Naive B cell (primary cell): Measurements from ENCODE around the gene EN2. TPM values are rescaled to one million over a fixed set of nuclear protein-coding genes. Genes with fewer than 3 reads are reported as not detected.

Experiments used
- ATAC-seq, 2 donors: fragments of 150-1000 bp; cut with Tn5 transposase; 2 replicates each; pipeline ENCODE4 v1.10.0; 2021; ENCODE audit warnings: low read depth in 2 of 2, mild to moderate bottlenecking in 2 of 2, moderate library complexity in 2 of 2
- DNase-seq: peaks from one replicate; pipeline ENCODE4 v3.0.0; 2022
- H3K27ac Mint-ChIP-seq, 6 donors: one replicate each; pipeline ENCODE4 v1.8.0; 2020 to 2022; ENCODE audit warnings: mild to moderate bottlenecking in 6 of 6, mixed read lengths in 6 of 6, moderate library complexity in 5 of 6, inconsistent platforms in 2 of 6
- H3K27me3 Mint-ChIP-seq, 3 donors: one replicate each; pipeline ENCODE4 v1.8.0; 2021 to 2022; ENCODE audit warnings: mixed read lengths in 3 of 3, mild to moderate bottlenecking in 1 of 3
- H3K36me3 Mint-ChIP-seq, 2 donors: one replicate each; pipeline ENCODE4 v1.8.0; 2020 to 2022; ENCODE audit warnings: mixed read lengths in 2 of 2, inconsistent platforms in 1 of 2, mild to moderate bottlenecking in 1 of 2
- H3K4me1 Mint-ChIP-seq, 3 donors: one replicate each; pipeline ENCODE4 v1.8.0; 2020 to 2022; ENCODE audit warnings: mixed read lengths in 3 of 3, inconsistent platforms in 1 of 3, mild to moderate bottlenecking in 1 of 3, moderate library complexity in 1 of 3
- H3K4me3 Mint-ChIP-seq, 8 donors: one replicate each; pipeline ENCODE4 v1.8.0; 2020 to 2022; ENCODE audit warnings: mild to moderate bottlenecking in 8 of 8, mixed read lengths in 8 of 8, moderate library complexity in 8 of 8, inconsistent platforms in 2 of 8
- H3K9me3 Mint-ChIP-seq, 7 donors: one replicate each; pipeline ENCODE4 v1.8.0; 2020 to 2022; ENCODE audit warnings: mixed read lengths in 7 of 7, mild to moderate bottlenecking in 5 of 7, inconsistent platforms in 2 of 7, moderate library complexity in 1 of 7
- polyA plus RNA-seq, 6 donors: library from polyadenylated mRNA; unstranded; fragments of 300-500 nt; fragmentation: Illumina TruSeq; gene quantifications; one replicate each; pipeline ENCODE4 v1.2.3, GENCODE V29; 2021; ENCODE audit warnings: low read depth in 6 of 6

EN2 gene
- polyA plus RNA-seq, 6 donors from 2014 or later = not detected

DNA sequence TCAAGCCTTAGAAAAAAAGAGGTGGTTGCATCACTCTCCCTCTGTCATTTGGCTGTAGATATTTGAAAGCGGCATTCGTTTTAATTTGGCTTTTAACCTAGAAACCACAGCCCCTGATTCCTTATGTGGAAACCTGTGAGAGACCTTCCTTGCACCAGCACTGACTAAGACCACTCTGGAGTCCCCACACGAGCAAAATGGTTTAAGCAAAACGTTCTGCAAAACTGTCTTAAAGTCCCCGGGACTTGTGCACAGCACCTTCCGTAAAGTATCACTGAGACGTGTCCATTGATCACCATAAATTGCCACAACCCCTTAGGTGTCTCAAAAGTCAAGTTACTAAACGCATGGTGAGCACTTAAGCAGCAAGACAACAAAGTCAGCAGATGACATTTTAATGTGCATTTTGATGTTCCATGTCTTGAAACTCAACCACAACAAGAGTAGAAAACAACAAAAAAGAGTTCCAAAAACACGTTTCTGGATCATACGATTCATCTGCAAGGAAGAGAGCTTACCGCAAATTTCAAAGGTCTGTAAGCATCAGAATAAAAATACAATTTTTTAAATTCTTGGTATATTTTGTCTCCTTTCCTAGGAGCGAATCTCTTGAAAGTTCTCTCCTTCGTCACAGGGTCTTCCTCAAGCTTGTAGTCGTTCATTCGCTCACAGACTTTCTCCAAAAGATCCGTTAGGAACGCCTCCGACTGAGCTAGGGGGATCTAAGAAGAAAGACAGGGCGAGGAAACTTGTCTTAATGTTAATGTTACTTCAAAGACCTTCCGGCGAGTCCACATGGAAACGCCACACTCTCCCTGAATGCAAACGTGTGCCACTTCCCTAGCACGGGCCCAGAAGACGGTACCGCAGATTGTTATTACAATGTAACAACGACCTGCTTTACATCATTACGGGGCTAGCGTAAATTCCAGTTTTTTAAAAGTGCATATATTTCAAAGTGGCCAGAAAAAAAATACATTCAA lies 50.7 kb downstream of the EN2 start:
- Mint-ChIP-seq H3K4me3 (peak overlapping the region in 7 of 8 donors; percentile 31 to 88 (median 62)), H3K27me3 (peaks cover 78 to 87% (median 83%) of the 10 kb centered on the region in 3 donors)

GRCh38 chr7:155509359-155509724 lies 51.4 kb downstream of the EN2 start:
- Mint-ChIP-seq H3K36me3 (peaks cover 8 to 14% of the 10 kb centered on the region in 2 donors), H3K27me3 (peaks cover 76 to 87% (median 83%) of the 10 kb centered on the region in 3 donors), H3K4me3 (peak overlapping the region in 7 of 8 donors; percentile 31 to 88 (median 62)), H3K9me3 (peaks cover 0 to 34% (median 9%) of the 10 kb centered on the region in 7 donors), H3K27ac (peak overlapping the region in 3 of 6 donors; percentile 0 to 74 (median 71)), H3K4me1 (peaks cover 17 to 18% (median 18%) of the 10 kb centered on the region in 3 donors)
- no peak for DNase-seq
- ATAC-seq = no peak

More for the DNA sequence above, 50.7 kb downstream of the EN2 start:
- peaks cover 17 to 18% (median 18%) of the 10 kb centered on the region in 3 donors for H3K4me1 Mint-ChIP-seq
- ATAC-seq (no peak), DNase-seq (no peak)
- H3K27ac Mint-ChIP-seq = peak overlapping the region in 5 of 6 donors; percentile 0 to 85 (median 71)
- peaks cover 8 to 14% of the 10 kb centered on the region in 2 donors for H3K36me3 Mint-ChIP-seq
- H3K9me3 Mint-ChIP-seq = peaks cover 0 to 34% (median 9%) of the 10 kb centered on the region in 7 donors

- ATAC-seq = peak in 1 of 2 donors; percentile 20
- H3K4me1 Mint-ChIP-seq = peaks cover 17 to 18% (median 18%) of the 10 kb centered on the region in 3 donors
- peak overlapping the region; percentile 63 to 84 (median 76) for H3K4me3 Mint-ChIP-seq
- H3K27ac Mint-ChIP-seq = peak overlapping the region in 4 of 6 donors; percentile 71 to 91 (median 88)
- DNase-seq = no peak
- peaks cover 0 to 34% (median 9%) of the 10 kb centered on the region in 7 donors for H3K9me3 Mint-ChIP-seq
- peaks cover 75 to 87% (median 82%) of the 10 kb centered on the region in 3 donors for H3K27me3 Mint-ChIP-seq
- peaks cover 8 to 14% of the 10 kb centered on the region in 2 donors for H3K36me3 Mint-ChIP-seq
Measured at GRCh38 chr7:155509725-155510551, 52.0 kb downstream of the EN2 start.

GRCh38 chr7:155510975-155511701 lies 53.2 kb downstream of the EN2 start:
- peaks cover 82 to 87% (median 84%) of the 10 kb centered on the region in 3 donors for H3K27me3 Mint-ChIP-seq
- H3K36me3 Mint-ChIP-seq = peaks cover 8 to 14% of the 10 kb centered on the region in 2 donors
- peaks cover 0 to 34% (median 9%) of the 10 kb centered on the region in 7 donors for H3K9me3 Mint-ChIP-seq
- H3K27ac Mint-ChIP-seq = peak overlapping the region in 3 of 6 donors; percentile 30 to 93 (median 68)
- DNase-seq (no peak), ATAC-seq (no peak)
- H3K4me3 Mint-ChIP-seq = peak overlapping the region in 3 of 8 donors; percentile 33 to 45 (median 42)
- H3K4me1 Mint-ChIP-seq = peaks cover 17 to 18% (median 18%) of the 10 kb centered on the region in 3 donors

GRCh38 chr7:155511702-155511996 lies 53.7 kb downstream of the EN2 start:
- Mint-ChIP-seq H3K36me3 (peaks cover 8 to 14% of the 10 kb centered on the region in 2 donors), H3K27ac (no peak overlapping the region)
- no peak for ATAC-seq

GRCh38 chr7:155512246-155512887 lies 54.4 kb downstream of the EN2 start:
- no peak overlapping the region for H3K27ac Mint-ChIP-seq
- peaks cover 8 to 9% of the 10 kb centered on the region in 2 donors for H3K36me3 Mint-ChIP-seq
- no peak for ATAC-seq

More at GRCh38 chr7:155511702-155511996, 53.7 kb downstream of the EN2 start:
- H3K27me3 Mint-ChIP-seq = peaks cover 80 to 87% (median 86%) of the 10 kb centered on the region in 3 donors
- peaks cover 16 to 18% (median 17%) of the 10 kb centered on the region in 3 donors for H3K4me1 Mint-ChIP-seq
- H3K4me3 Mint-ChIP-seq = no peak overlapping the region
- peaks cover 0 to 34% (median 9%) of the 10 kb centered on the region in 7 donors for H3K9me3 Mint-ChIP-seq
- DNase-seq = no peak

DNA sequence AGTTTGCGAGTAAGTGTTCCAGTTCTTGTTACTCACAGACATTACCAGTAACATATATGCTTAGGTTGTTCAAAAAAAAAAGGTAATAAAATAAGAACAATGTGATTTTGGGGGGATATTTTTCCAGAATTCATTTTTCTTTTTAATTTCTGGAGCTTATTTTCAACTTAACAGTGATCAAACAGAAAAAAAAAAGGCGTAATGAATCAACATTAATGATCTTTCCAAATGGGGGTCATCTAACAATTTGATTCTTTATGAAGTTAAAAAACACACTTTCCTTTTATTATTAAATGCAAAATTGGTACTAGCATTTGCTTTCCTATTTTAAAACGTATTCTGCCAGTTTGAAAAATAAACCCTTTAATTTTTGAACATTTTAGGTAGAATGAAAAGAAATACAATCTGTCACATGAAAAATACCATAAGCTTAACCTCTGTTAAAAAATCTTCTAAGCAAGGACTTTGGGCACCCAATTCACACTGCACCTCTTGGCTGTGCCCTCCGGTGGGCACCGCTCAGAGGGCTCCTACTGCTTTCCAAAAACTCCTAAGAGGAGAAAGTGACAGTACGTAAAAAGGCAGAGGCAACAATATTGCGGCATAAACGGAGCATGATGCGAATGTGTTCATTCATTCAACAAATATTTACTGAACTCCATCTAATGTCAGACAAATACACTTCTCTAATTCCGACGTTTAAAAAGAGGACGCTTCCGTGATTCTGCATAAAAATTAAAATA lies 55.8 kb downstream of the EN2 start:
- Mint-ChIP-seq H3K9me3 (peaks cover 0 to 20% (median 9%) of the 10 kb centered on the region in 7 donors), H3K36me3 (peaks cover 4 to 8% of the 10 kb centered on the region in 2 donors), H3K27me3 (peaks cover 80 to 93% (median 90%) of the 10 kb centered on the region in 3 donors), H3K4me1 (peaks cover 11 to 12% (median 11%) of the 10 kb centered on the region in 3 donors), H3K27ac (no peak overlapping the region), H3K4me3 (no peak overlapping the region)
- ATAC-seq = no peak
- no peak for DNase-seq

More at GRCh38 chr7:155512246-155512887, 54.4 kb downstream of the EN2 start:
- peaks cover 11 to 14% (median 12%) of the 10 kb centered on the region in 3 donors for H3K4me1 Mint-ChIP-seq
- peaks cover 79 to 87% (median 86%) of the 10 kb centered on the region in 3 donors for H3K27me3 Mint-ChIP-seq
- peaks cover 0 to 28% (median 9%) of the 10 kb centered on the region in 7 donors for H3K9me3 Mint-ChIP-seq
- no peak for DNase-seq
- peak overlapping the region in 1 of 8 donors; percentile 43 for H3K4me3 Mint-ChIP-seq

GRCh38 chr7:155514296-155514695 lies 56.4 kb downstream of the EN2 start:
- peaks cover 0 to 4% of the 10 kb centered on the region in 2 donors for H3K36me3 Mint-ChIP-seq
- no peak overlapping the region for H3K4me3 Mint-ChIP-seq
- ATAC-seq (no peak), DNase-seq (no peak)
- peaks cover 5 to 7% (median 7%) of the 10 kb centered on the region in 3 donors for H3K4me1 Mint-ChIP-seq
- H3K27me3 Mint-ChIP-seq = peaks cover 76 to 92% (median 87%) of the 10 kb centered on the region in 3 donors
- H3K9me3 Mint-ChIP-seq = peaks cover 0 to 14% (median 6%) of the 10 kb centered on the region in 7 donors
- no peak overlapping the region for H3K27ac Mint-ChIP-seq

Other genes starting within 250 kb of the EN2 start
- gene INSIG1, start 160.3 kb upstream of the EN2 start, polyA plus RNA-seq = 10 to 100 TPM; 55.4 to 85.8 (median 73.4) TPM
- not detected for gene CNPY1, start 88.4 kb downstream of the EN2 start, polyA plus RNA-seq
- 10 to 100 TPM; 26.1 to 87.0 (median 44.6) TPM for gene RBM33, start 186.5 kb downstream of the EN2 start, polyA plus RNA-seq